Sciatic nerve (tissue), 2 donors: ENCODE measurements around the gene MFSD12. TPM values are rescaled to one million over a fixed set of nuclear protein-coding genes. Genes with fewer than 3 reads are reported as not detected.

Experiments
- ATAC-seq: fragments of 200-7000 bp; cut with Tn5 transposase; one replicate; pipeline ENCODE4 v1.9.1; 2020; ENCODE audit warnings: mild to moderate bottlenecking, moderate library complexity
- DNase-seq: peaks from one replicate; pipeline ENCODE4 v3.0.0-alpha.2; 2020; ENCODE audit warnings: low spot score
- intact Hi-C: fragments of 100-400 bp; cut with DNase I; formaldehyde crosslinking; loops from one replicate; pipeline ENCODE4 v1.14.2; 2022
- total RNA-seq: library from RNA; stranded (reverse); fragmentation: NEBNext Ultra II Directional; extraction: Animal tissue kit (Norgen Biotek cat#: 25700); gene quantifications from one replicate; pipeline ENCODE4 v1.2.1, GENCODE V29; 2021
- donor health status: DM: no; HTN: no; CAD: no.
- donor health status: DM: no; HTN: no; CAD: no.

The MFSD12 gene
- total RNA-seq, 1 donor from 2014 or later: 52.5 TPM

GRCh38 chr19:3500429-3501101 lies 56.8 kb downstream of the MFSD12 start, which contains the start of gene DOHH:
Gene DOHH, minus strand, starts transcription at chr19:3500674. Its CDS starts 3,860 bp downstream, at chr19:3496814.
- peak; percentile 97 for ATAC-seq
- intact Hi-C loops: no loop called here
- peak; percentile 97 for DNase-seq

- no peak for ATAC-seq
- DNase-seq: no peak
- intact Hi-C loops: no loop called here
These were observed 57.5 kb downstream of the MFSD12 start for GRCh38 chr19:3499738-3500428.

GRCh38 chr19:3497757-3498520 lies 59.4 kb downstream of the MFSD12 start:
- no peak for DNase-seq
- no peak for ATAC-seq
- intact Hi-C loops: no loop called here

GRCh38 chr19:3496392-3497273 lies 60.8 kb downstream of the MFSD12 start:
- DNase-seq: no peak
- no peak for ATAC-seq
- intact Hi-C loops: no loop called here

GRCh38 chr19:3494559-3494958 lies 62.8 kb downstream of the MFSD12 start:
- DNase-seq: no peak
- intact Hi-C loops: no loop called here
- ATAC-seq: no peak

Other genes starting within 250 kb of the MFSD12 start
- 178 TPM for gene NFIC, start 191.0 kb downstream of the MFSD12 start, total RNA-seq
- gene SMIM24, start 77.1 kb downstream of the MFSD12 start, total RNA-seq: not detected
- not detected for gene SMIM44, start 74.1 kb downstream of the MFSD12 start, total RNA-seq
- 8.4 TPM for gene DOHH, start 56.9 kb downstream of the MFSD12 start, total RNA-seq
- gene FZR1, start 51.3 kb downstream of the MFSD12 start, total RNA-seq: 46.1 TPM
- gene TEKTIP1, start 18.4 kb downstream of the MFSD12 start, total RNA-seq: 4.9 TPM
- gene HMG20B, start 15.4 kb upstream of the MFSD12 start, total RNA-seq: 72.9 TPM
- gene GIPC3, start 27.9 kb upstream of the MFSD12 start, total RNA-seq: 2.4 TPM
- 11.2 TPM for gene TBXA2R, start 49.3 kb upstream of the MFSD12 start, total RNA-seq
- gene CACTIN, start 69.2 kb upstream of the MFSD12 start, total RNA-seq: 19.6 TPM
- 46.9 TPM for gene PIP5K1C, start 142.9 kb upstream of the MFSD12 start, total RNA-seq
- 2.1 TPM for gene TJP3, start 150.8 kb upstream of the MFSD12 start, total RNA-seq
- 26.1 TPM for gene APBA3, start 204.1 kb upstream of the MFSD12 start, total RNA-seq
- gene MRPL54, start 205.1 kb upstream of the MFSD12 start, total RNA-seq: 35.3 TPM
- gene RAX2, start 214.6 kb upstream of the MFSD12 start, total RNA-seq: not detected
- gene MATK, start 228.8 kb upstream of the MFSD12 start, total RNA-seq: 1.6 TPM